Fibroblast of lung (primary cell): ENCODE data around the gene FOXC1.

Source experiments
- EZH2 ChIP-seq: IDR thresholded peaks from 2 replicates; pipeline ENCODE4 v1.5.1; 2012; ENCODE audit warnings: low read length, control low read depth, mild to moderate bottlenecking; ENCODE audit errors: missing control alignments
- TF ChIP-seq, protein P1 (sequence below), 2 donors: IDR thresholded peaks in 1 of 2; conservative IDR thresholded peaks in 1 of 2; 1 replicate in 1 of 2; 2 replicates in 1 of 2; pipeline ENCODE4 v1.5.1; 2011 to 2012; ENCODE audit warnings: low read length in 2 of 2, control low read depth in 1 of 2, inconsistent platforms in 1 of 2, low read depth in 1 of 2, mild to moderate bottlenecking in 1 of 2

- TF ChIP-seq, protein P1, sequence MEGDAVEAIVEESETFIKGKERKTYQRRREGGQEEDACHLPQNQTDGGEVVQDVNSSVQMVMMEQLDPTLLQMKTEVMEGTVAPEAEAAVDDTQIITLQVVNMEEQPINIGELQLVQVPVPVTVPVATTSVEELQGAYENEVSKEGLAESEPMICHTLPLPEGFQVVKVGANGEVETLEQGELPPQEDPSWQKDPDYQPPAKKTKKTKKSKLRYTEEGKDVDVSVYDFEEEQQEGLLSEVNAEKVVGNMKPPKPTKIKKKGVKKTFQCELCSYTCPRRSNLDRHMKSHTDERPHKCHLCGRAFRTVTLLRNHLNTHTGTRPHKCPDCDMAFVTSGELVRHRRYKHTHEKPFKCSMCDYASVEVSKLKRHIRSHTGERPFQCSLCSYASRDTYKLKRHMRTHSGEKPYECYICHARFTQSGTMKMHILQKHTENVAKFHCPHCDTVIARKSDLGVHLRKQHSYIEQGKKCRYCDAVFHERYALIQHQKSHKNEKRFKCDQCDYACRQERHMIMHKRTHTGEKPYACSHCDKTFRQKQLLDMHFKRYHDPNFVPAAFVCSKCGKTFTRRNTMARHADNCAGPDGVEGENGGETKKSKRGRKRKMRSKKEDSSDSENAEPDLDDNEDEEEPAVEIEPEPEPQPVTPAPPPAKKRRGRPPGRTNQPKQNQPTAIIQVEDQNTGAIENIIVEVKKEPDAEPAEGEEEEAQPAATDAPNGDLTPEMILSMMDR (conservative IDR thresholded peaks at IDR 0.05 in 1 of 2, IDR thresholded peaks at IDR 0.05 in 1 of 2; ENCODE audit: low read depth in 1 of 2, low read length in 2 of 2): no peak
- TF ChIP-seq EZH2: no peak
Observed at GRCh38 chr6:1644516-1645060, 34.9 kb downstream of the FOXC1 start.
